COLO829 (cell line): Measurements from ENCODE around the gene SPECC1L.

ENCODE experiments used
- DNase-seq: peaks from one replicate; pipeline ENCODE4 v3.0.0; 2012; ENCODE audit warnings: low spot score

The SPECC1L gene

DNA sequence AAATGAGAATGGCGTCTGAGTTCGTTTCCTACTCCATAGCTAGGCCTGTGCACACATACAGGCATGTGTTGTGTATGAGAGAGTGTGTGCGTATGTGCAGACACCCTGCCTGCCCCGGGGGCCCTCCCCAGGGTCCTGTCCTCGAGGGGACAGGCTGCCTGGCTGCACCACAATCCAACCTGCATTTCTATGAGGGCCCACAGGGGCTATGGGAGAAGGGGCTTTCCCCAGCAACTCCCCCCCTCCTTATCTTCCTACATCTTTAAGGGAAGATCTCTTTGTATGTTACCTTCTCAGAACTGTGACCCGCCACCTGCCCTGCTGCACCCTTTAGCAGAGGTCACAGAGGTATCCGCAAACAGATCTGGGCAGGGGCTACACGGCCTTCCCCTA is 171.7 kb downstream of the SPECC1L start:
- DNase-seq: no peak

DNA sequence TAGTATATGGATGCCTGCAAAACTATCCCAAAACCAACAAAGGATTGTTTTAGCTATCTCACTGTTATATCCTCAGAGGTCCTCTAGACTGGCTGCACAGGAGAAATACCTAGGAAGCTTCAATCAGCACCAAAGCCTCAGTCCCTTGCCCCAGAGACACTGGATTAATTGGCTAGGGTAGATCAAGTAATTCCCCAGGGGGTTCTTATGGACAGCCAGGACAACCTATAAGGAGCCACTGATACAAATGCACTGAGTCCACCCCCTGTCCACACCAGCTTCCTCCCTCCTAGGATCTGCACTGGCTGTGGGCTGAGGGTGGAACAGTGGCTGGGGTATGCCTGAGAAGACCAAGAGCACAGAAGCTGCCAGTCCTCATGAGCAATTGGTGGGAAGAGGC is 173.0 kb downstream of the SPECC1L start:
- DNase-seq: no peak

DNA sequence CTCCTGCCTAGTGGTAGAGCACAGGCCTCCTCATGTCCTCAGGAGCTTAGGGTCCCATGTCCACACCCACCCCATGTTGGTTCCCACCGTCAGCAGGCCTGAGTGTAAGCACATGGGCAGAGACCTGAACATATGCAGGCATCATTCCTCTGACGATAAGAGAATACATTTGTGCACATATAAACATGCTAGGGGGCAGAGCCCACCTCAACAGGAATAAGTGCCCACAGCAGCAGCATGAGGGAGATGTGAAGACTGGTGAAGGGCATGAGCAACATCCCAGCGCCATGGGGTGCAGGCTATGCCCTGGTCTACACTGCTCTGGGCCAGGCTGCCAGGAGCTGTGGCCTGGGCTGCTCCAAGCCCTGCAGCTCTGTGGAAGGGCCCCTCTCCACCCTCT is 173.6 kb downstream of the SPECC1L start:
- no peak for DNase-seq

DNA sequence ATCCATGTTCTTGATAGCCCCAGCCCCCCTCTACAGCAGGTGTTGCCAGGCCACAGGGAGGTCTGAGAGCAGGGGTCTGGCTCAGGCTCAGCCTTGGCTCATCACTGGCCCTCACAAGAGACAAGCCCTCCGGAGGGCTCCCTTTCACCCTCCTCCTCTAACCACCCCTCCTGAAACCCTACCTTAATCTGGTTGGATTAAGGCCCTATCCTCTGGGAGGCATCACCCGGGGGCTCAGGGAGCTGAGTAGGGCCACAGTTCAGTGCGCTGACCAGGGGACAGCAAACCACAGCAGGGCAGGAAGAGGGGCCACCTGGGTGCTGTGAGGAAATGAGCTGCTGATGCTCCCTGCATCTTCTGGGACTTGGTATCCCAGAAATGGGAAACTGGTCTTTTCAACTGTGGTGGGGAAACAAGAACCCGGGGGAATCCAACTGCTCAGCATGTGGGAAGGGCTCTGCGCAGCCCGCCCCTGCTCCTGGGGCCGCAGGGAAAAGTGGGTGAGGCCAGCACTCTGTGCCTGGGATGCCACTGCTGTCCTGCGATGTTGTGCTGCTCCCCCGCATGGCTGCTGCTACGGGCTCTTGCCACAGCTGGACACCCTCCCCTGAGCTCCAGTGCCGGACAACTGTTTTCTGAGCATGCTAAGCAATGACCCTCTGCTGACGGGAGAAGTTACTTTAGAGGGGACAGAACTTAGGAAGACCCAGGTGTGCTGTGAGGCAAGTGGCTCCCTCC is 174.3 kb downstream of the SPECC1L start:
- no peak for DNase-seq

DNA sequence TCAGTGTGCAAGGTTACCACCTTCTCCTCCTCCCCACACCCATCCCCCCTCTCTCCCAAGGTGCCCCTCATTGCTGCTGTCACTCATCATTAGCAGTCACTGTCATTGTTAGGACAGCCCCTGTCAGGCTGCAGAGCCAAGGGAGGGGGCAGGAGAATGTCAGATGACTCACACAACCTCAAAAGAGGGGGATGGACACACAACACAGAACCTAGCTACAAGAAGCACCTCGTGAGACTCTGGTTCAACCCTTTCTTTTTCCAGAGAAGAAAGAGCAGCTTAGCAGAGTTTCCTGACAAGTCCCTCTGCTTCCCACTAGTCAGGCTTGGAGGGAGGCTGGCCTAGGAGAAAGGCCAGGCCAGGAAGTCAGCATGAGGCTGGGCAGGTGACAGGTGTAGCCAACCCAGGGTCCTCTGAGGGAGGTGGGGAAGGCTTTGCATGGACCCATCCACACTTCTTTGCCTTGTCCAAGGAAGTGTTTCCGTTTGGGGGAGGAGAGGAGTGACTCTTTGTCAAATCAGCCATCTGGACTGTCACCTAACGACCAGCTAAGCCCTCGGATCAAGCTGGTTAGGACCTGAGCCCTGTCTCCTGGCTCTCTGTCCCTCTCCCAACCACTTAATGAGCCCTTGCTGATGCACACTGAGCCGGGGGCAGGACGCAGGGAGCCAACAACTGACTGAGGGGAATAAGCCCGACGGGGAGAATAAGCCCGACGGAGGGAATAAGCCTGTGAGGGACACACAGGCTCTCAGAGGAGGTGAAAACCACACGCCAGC is 175.0 kb downstream of the SPECC1L start:
- peak; percentile 54 for DNase-seq

DNA sequence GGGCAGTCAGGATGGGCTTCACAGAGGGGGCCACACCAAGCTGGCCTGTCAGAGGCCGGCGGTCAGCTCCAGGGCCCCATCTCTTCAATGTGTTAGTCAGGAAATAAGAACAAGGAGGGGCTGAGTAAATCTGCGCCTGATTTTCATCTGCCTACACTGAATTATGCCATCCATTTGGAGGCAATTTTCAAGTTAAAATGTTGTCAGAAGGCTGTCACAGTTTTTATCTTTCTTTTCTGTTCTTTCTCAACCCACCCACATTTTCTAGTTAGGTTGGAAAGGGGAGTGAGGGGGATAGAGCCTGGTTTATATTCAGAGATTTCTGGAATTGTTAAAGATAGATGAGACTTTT is 175.6 kb downstream of the SPECC1L start:
- DNase-seq: no peak

DNA sequence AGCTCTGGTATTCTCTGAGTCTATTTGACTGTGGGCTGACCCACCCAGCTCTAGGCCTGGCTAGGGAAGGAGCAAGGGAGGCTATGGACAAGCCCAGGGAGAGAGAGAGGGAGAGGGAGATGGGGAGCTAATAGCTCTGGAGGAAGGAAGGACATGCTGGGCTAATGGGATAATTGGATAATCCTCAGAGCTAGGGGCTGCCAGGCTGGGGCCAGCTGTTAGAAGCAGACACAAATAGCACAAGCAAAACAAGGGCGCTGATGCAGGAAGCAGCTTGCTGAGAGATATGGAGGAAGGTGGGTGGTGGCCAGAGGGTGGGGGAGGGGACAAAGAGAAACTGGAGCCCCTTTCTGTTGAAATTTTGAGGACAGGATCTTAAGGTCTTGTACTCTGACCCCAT is 180.0 kb downstream of the SPECC1L start:
- no peak for DNase-seq

DNA sequence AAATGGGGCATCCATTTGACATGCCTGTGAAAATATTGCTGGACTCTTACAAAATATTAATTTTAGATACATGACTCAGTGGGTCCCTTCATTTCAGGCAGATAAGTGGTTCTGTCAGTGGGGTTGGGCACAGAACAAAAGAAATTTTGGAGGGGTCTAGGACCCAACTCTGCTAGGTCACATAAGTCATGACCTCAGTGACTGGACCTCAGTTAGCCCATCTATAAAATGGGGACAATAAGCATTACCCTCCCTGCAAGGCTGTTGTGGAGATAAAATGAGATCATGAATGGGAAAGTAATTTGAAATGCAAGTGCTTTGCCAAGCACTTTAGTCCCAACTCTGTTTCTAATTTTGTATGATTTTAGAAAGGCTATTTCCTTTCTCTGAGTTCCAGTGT is 180.5 kb downstream of the SPECC1L start:
- no peak for DNase-seq

DNA sequence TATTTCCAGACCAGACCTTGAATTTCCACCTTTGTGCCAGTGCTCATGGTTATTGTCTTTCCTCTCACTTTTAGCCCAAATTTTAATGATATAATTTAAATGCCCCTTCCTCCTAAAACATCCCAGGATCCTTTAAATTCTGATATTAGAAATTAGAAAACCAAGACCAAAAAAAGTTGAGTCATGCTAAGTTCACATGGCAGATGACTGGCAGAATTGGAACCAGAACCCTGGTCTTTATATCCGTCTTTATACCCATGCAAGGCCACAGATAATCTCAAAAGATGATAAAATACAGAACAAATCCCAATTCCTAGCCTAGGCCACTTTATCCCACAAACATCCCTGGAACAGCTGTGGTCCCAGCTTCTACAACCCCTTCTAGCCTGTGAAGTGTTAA is 183.2 kb downstream of the SPECC1L start:
- DNase-seq: no peak

DNA sequence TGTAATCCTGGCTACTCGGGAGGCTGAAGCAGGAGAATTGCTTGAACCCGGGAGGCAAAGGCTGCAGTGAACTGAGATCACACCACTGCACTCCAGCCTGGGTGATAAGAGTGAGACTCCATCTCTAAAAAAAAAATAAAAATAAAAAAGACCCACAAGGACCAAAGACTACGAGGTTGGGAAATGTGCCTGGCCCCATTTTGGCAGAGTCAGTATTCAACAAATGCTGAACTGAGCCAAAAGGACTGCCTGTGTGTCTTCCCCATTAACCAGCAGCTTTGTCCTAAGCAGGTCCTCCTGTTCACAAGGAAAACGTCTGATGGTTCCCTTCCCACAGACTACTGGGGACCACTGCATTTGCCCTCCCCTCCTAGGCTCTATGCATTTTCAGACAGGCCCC is 184.4 kb downstream of the SPECC1L start:
- DNase-seq: no peak

DNA sequence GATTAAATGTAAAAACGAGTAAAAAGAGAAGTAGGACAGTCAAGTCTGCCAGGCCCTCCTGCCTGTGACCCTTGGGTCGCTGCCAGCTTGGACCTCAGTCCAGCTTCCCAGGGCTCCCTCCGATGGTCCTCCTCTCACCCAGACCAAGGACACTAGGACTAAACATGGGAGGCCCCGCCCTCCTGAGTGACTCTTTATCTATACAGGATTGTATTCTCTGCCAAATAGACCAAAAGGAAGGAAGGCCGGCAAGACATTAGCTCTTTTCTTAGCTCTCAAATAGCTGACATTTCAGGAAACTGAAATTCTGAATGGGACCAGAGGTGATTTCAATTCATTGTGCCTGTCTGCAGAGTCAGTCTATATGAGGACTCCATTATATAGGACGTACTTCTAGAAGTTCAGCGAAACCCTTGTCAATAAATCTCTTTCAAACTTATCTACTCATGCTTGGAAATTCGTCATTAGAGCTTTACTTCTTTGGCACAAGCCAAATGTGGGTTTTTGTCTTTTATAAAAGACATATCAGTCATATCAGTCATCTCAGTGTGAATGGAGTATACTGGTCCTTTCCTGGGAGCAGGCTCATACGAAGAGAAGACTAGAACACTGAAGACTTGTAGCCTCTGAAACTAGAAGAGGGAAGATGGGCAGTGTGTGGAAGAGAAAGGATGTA is 185.3 kb downstream of the SPECC1L start:
- peak; percentile 63 for DNase-seq

DNA sequence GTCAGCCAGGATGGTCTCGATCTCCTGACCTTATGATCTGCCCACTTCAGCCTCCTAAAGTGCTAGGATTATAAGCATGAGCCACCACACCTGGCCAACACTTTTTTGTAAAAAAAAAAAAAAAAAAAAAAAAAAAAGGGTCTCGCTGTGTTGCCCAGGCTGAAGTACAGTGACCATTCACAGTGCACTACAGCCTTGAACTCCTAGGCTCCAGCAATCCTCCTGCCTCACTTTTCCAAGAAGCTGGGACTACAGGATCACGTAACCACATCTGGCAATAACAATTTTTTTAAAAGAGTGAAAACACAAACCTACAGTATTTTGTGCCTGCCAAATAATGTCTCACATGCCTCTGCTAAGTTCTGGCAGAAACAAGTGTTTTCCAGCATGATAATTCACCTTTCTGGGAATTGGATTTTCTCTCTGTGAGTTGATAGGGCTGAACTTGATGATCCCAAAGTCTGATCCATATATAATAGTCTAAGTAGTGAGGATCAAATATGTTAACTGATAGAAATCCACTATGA is 187.3 kb downstream of the SPECC1L start:
- no peak for DNase-seq

DNA sequence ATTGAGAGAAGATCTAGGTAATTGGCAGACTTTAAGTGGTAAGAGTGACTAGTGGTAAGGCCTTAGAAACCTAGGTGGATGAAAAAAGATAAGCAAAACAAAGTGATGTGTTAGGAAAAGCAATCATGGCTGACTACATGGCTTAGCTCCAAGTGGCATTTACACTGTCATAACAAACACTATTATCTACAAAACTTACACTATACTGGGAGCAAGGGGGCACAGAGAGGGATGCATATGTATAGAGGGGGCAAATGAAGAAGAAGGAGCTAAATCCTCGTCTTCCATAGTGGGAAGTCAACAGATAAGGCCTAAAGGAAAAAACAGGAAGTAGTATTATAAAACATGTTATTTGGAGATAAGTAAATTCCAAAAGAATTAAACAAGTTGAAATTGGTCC is 189.3 kb downstream of the SPECC1L start:
- no peak for DNase-seq

DNA sequence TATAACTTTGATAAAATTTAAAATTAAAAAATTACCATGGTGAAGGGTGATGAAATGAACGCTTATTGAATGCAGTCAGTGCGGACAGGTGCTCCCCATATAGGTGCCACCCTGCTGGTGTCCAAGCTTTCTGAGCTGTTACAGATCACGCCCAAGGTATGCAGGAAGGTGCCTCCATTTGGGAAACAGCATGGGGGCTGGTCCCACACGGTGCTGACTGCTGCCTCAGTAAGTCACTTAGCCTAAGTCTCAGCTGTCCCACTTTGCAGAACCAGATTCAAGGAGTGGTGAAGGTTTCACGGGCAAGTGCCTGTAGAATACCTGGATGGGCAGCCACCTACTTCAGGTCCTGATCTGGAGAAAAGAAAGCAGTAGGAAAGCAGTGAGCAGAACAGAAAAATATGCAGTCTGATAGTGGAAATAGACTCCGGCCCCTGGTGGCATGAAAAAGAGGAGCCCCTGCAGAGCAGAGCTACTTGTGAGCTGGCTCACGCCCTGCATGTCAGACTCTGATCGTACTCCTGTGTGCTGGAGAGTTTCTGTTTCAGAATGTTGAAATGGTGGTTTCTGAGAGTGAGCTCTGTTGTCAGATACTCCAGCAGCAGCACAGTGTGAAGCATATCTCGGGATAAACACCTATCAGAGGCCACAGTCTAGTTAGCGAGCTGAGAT is 189.9 kb downstream of the SPECC1L start:
- DNase-seq: no peak

DNA sequence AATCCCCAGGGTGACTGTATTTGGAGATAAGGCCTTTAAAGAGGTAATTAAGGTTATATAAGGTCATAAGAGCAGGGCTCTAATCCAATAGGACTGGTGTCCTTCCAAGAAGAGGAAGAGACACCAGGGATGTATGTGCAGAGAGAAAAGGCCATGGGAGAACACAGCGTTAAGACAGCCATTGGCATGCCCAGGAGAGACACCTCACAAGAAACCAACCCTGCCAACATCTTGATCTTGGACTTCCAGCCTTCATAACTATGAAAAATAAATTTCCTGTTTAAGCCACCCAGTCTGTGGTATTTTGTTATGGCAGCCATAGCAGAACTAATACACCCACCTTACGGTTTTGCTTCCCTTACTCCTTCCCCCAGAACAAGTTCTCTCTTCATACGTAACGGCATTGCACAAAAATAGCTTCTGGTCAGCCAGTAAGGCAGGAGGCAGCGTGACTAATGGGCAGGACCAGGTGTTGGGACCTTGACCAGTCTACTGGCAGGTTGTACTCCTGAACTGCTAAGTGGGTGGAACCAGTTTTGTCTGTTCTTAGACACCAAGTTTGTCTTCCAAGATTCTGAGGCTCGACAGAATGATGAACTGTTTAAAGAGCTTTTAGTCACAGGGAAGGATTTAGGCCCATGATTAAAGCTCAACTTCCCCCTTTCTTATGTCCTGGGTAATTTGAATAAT is 192.6 kb downstream of the SPECC1L start:
- no peak for DNase-seq

DNA sequence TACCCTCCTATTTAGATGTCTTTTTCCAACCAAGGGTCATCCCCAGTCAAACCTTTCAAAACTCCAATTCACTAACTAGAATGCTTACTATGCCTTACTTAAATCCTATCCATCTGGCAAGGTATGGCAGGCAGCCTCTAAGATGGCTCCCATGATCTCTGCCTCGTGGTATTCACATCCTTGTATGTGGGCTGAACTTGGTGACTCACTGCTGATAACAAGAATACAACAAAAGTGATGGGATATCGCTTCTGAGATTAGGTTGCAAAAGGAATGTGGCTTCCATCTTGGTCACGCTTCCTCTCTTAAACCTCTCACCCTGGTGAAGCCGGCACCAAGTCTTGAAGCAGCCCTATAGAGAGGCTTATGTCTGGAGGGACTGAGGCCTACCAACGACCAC is 194.9 kb downstream of the SPECC1L start:
- DNase-seq: peak; percentile 70

DNA sequence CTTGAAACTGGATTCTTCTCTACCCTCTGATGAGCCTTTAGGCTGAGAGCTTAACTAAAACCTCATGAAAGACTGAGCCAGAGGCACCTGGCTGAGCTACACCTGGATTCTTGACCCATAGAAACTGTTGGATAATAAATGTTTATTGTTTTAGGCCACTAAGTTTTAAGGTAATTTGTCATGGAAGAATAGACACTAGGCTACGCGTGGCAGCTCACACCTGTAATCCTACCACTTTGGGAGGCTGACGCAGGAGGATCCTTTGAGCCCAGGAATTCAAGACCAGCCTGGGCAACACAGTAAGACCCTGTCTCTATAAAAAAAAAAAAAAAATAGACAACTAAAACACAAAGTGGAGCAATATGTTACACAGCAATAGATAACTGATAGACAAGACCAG is 195.3 kb downstream of the SPECC1L start:
- no peak for DNase-seq

DNA sequence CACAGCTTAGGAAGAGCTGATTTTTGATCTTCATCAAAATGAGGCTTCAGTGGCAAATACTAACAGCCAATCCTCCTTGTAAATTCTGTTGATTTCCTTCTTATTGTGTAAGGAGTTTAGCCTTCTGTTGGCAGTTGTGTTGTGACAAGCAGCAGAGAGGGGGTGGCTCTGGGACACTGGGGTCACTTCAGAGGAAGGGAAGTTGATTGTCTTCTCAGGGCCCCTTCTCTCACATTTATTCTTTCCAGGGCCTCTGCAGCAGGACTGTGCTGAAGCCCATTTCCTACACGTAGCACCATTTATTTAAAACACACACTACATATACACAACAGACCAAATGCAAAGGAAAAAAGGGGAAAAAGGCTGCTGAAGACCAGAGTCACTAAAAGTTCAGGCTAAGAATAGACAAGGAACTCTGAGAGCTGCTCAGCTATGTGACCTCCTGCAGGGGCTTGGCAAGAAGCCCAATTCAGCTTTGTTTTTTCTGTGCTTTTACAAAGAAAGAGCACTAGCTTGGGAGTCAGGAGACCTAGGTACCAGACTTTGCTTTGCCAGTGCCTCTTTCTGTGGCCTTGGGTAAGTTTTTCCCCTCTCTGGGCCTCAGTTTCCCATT is 196.2 kb downstream of the SPECC1L start:
- peak; percentile 69 for DNase-seq

DNA sequence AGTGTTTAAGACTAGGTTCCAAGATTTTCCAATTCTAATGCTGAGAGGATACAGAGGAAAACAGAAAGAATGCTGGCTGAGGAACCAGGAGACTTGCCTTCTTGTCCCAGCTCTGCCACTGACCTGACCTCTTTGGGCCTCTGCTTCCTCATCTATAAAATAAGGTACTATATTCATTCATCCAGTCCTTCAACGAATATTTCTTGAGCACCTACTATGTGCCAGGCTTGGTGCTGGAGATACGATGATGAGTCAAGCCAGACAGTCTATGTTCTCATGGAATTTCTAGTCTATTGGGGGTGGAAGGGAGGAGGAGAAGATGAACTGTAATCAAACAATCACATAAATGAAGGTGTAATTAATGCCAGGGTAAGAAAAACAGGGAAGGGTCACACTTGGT is 196.7 kb downstream of the SPECC1L start:
- no peak for DNase-seq
